ENCODE measurements around the gene PTGES2.

DNA sequence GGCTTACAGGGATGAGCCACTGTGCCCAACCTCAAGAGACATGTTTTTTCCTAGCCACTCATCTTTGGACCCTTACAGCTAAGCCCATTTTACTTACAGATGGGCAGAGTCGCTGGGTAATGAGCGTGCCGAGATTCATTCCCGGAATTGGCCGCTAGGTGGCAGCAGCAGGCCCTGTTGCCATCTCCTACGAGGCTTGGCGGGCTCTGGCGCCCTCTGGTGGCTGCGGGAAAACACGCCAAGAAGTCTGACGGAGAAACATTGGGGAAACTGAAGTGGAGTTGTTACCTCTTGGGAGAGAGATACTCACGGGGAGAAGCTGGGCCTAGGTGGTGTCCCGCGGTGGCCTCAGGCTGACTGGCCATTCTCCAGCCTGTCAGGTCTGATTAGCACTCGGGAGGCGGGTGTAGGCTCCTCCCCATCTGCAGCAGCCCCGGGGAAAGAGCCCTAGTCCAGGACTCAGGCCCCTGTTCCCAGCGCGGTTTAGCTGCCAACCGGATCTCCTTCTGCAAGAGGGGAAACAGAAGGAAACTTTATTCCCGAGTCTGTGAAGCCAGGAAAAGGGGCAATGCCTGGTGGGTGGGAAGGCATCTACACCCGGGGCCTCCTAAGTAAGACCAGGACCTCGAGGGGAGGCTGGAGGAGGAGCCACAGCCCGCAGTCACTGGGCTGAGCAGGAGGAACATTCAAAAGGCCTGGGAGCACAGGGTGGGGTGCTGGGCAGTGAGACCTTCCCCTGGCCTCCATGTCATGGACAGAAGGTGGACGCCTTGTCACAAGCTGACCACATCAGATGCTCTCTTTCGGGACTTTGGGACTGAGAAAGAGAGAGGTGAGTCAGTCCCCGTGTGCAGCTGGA, 9.7 kb downstream of the PTGES2 start:
- TF ChIP-seq, protein P1, sequence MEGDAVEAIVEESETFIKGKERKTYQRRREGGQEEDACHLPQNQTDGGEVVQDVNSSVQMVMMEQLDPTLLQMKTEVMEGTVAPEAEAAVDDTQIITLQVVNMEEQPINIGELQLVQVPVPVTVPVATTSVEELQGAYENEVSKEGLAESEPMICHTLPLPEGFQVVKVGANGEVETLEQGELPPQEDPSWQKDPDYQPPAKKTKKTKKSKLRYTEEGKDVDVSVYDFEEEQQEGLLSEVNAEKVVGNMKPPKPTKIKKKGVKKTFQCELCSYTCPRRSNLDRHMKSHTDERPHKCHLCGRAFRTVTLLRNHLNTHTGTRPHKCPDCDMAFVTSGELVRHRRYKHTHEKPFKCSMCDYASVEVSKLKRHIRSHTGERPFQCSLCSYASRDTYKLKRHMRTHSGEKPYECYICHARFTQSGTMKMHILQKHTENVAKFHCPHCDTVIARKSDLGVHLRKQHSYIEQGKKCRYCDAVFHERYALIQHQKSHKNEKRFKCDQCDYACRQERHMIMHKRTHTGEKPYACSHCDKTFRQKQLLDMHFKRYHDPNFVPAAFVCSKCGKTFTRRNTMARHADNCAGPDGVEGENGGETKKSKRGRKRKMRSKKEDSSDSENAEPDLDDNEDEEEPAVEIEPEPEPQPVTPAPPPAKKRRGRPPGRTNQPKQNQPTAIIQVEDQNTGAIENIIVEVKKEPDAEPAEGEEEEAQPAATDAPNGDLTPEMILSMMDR (IDR thresholded peaks at IDR 0.05) = peak; percentile 99 to 100 (median 100)
- TF ChIP-seq POLR2A (IDR thresholded peaks at IDR 0.05) (no peak), POLR2AphosphoS5 (IDR thresholded peaks at IDR 0.05) (no peak)

Measured in upper lobe of left lung (tissue), 4 donors.